GM12878 (cell line): Measurements from ENCODE around the gene C15orf39. TPM values are rescaled to one million over a fixed set of nuclear protein-coding genes. Genes with fewer than 3 reads are reported as not detected.
A peak's percentile ranks its signal among the peaks of the same experiment; 100 is the strongest.

ENCODE experiments used
- CBFB ChIP-seq: IDR thresholded peaks from 2 replicates; pipeline ENCODE4 v1.6.1; 2016; ENCODE audit warnings: antibody characterized with exemption, low read depth
- CREB1 ChIP-seq: IDR thresholded peaks from 2 replicates; pipeline ENCODE4 v1.6.1; 2012; ENCODE audit warnings: low read depth, mild to moderate bottlenecking, inconsistent platforms
- DPF2 ChIP-seq: fragments of 450-650 bp; IDR thresholded peaks from 2 replicates; pipeline ENCODE4 v1.6.1; 2017; ENCODE audit warnings: mild to moderate bottlenecking
- E4F1 ChIP-seq: fragments of 450-650 bp; IDR thresholded peaks from 2 replicates; pipeline ENCODE4 v1.6.1; 2018; ENCODE audit warnings: borderline replicate concordance, mild to moderate bottlenecking; ENCODE audit not compliant: partially characterized antibody
- EZH2 ChIP-seq: IDR thresholded peaks from 2 replicates; pipeline ENCODE4 v1.6.1; 2012; ENCODE audit warnings: low read depth, mild to moderate bottlenecking, control low read depth, inconsistent platforms, low read length, borderline replicate concordance; ENCODE audit not compliant: control insufficient read depth
- FOXK2 ChIP-seq: fragments of 450-650 bp; IDR thresholded peaks from 2 replicates; pipeline ENCODE4 v1.6.1; 2017; ENCODE audit warnings: mild to moderate bottlenecking, moderate library complexity
- FOXM1 ChIP-seq: IDR thresholded peaks from 2 replicates; pipeline ENCODE4 v1.6.1; 2012; ENCODE audit warnings: low read depth, mild to moderate bottlenecking, inconsistent platforms, low read length, moderate library complexity
- IKZF1 ChIP-seq: fragments of 450-650 bp; conservative IDR thresholded peaks from 2 replicates; pipeline ENCODE4 v1.6.1; 2017; ENCODE audit warnings: antibody characterized with exemption, mild to moderate bottlenecking
- SMAD5 ChIP-seq: IDR thresholded peaks from 2 replicates; pipeline ENCODE4 v1.6.1; 2016; ENCODE audit warnings: antibody characterized with exemption, low read depth
- STAT1 ChIP-seq: fragments of 450-650 bp; conservative IDR thresholded peaks from 2 replicates; pipeline ENCODE4 v1.6.1; 2014; ENCODE audit warnings: antibody characterized with exemption, mild to moderate bottlenecking
- TBL1XR1 ChIP-seq: IDR thresholded peaks from 2 replicates; pipeline ENCODE4 v1.6.1; 2012; ENCODE audit warnings: low read depth, low read length, improper control_type of control experiment
- YBX1 ChIP-seq: fragments of 450-650 bp; IDR thresholded peaks from 2 replicates; pipeline ENCODE4 v1.6.1; 2016; ENCODE audit warnings: antibody characterized with exemption
- YY1 ChIP-seq: IDR thresholded peaks from 2 replicates; pipeline ENCODE4 v1.6.1; 2011; ENCODE audit warnings: low read depth, mild to moderate bottlenecking, low read length
- ZNF24 ChIP-seq: fragments of 450-650 bp; IDR thresholded peaks from 2 replicates; pipeline ENCODE4 v1.6.1; 2017; ENCODE audit warnings: antibody characterized with exemption, mild to moderate bottlenecking
- ZNF622 ChIP-seq: fragments of 450-650 bp; IDR thresholded peaks from 2 replicates; pipeline ENCODE4 v1.6.1; 2017; ENCODE audit warnings: mild to moderate bottlenecking, inconsistent platforms
- ZSCAN29 ChIP-seq: fragments of 450-650 bp; IDR thresholded peaks from 2 replicates; pipeline ENCODE4 v1.6.1; 2017; ENCODE audit warnings: mild to moderate bottlenecking, moderate library complexity
- polyA plus RNA-seq, 11 experiments: library from polyadenylated mRNA; depleted of rRNA in 4 of 11; unstranded in 6 of 11; stranded (reverse) in 5 of 11; fragments of >200 nt; fragmentation: Nextera tagmentation in 4 of 11; fragmentation: Illumina TruSeq in 1 of 11; extraction: Ambion mirVana in 4 of 11; extraction: Trizol in 1 of 11; gene quantifications; 1 replicate in 1 of 11; 2 replicates in 10 of 11; pipeline versions ENCODE4 v1.2.1 to v1.2.3, GENCODE V29; 2011 to 2016; ENCODE audit warnings: inconsistent platforms in 2 of 11, missing spikeins in 2 of 11, low read depth in 1 of 11
- total RNA-seq, 4 experiments: library from RNA; depleted of rRNA in 3 of 4; stranded (reverse); fragments of >200 nt in 3 of 4; fragmentation: Illumina TruSeq in 1 of 4; extraction: Trizol in 1 of 4; gene quantifications; 2 replicates each; pipeline versions ENCODE4 v1.2.1 to v1.2.3, GENCODE V29; 2013 to 2021
- TF ChIP-seq, protein P1 (sequence below): fragments of 450-650 bp; IDR thresholded peaks from 2 replicates; pipeline ENCODE4 v1.6.1; 2016; ENCODE audit warnings: mild to moderate bottlenecking, moderate library complexity, borderline replicate concordance
- TF ChIP-seq, protein P2 (sequence below): IDR thresholded peaks from 2 replicates; pipeline ENCODE4 v1.6.1; 2012; ENCODE audit warnings: improper control_type of control experiment, low read depth, low read length; ENCODE audit not compliant: insufficient replicate concordance
- TF ChIP-seq, protein P3 (sequence below): IDR thresholded peaks from 2 replicates; pipeline ENCODE4 v1.6.1; 2011; ENCODE audit warnings: low read depth, low read length, improper control_type of control experiment, borderline replicate concordance

Gene C15orf39
- total and polyA plus RNA-seq, 10 of the 15 experiments (the other 5 are each of a cell fraction or from before 2014, with no cell fraction given): 2.3 to 139 (median 33.0) TPM

DNA sequence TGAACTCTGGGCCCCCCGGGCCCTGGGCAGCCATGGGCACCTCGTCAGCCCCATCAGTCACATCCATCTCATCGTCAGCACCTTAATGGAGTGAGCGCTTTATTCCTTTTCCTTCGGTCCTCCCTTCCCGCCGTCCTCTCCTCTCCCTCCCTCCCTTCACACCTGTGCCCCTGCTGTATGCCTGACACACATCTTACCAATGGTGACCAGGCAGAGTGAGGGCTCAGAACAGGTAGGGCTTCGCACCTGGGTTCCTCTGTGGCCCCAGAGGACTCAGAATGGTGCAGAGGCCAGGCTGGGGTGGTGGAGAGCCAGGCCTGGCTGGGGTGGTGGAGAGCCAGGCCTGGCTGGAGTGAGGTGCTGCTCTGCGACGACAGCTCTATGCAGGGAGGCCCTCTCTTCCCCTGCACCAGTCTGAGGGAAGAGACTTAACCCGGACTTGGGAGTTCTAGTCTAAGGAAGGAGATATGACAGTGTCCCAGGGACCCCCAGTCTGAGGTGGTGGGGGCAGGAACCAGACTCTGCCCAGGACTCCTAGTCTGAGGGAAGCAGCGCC, 11.6 kb downstream of the C15orf39 start (continued):
- no peak for TF ChIP-seq E4F1
- TF ChIP-seq ZNF622: no peak
- 0 out of 2 replicates have a peak, but pooled peaks have one; percentile 5 for TF ChIP-seq ZSCAN29
- TF ChIP-seq, protein P1, sequence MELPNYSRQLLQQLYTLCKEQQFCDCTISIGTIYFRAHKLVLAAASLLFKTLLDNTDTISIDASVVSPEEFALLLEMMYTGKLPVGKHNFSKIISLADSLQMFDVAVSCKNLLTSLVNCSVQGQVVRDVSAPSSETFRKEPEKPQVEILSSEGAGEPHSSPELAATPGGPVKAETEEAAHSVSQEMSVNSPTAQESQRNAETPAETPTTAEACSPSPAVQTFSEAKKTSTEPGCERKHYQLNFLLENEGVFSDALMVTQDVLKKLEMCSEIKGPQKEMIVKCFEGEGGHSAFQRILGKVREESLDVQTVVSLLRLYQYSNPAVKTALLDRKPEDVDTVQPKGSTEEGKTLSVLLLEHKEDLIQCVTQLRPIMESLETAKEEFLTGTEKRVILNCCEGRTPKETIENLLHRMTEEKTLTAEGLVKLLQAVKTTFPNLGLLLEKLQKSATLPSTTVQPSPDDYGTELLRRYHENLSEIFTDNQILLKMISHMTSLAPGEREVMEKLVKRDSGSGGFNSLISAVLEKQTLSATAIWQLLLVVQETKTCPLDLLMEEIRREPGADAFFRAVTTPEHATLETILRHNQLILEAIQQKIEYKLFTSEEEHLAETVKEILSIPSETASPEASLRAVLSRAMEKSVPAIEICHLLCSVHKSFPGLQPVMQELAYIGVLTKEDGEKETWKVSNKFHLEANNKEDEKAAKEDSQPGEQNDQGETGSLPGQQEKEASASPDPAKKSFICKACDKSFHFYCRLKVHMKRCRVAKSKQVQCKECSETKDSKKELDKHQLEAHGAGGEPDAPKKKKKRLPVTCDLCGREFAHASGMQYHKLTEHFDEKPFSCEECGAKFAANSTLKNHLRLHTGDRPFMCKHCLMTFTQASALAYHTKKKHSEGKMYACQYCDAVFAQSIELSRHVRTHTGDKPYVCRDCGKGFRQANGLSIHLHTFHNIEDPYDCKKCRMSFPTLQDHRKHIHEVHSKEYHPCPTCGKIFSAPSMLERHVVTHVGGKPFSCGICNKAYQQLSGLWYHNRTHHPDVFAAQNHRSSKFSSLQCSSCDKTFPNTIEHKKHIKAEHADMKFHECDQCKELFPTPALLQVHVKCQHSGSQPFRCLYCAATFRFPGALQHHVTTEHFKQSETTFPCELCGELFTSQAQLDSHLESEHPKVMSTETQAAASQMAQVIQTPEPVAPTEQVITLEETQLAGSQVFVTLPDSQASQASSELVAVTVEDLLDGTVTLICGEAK: no peak
- TF ChIP-seq, protein P2, sequence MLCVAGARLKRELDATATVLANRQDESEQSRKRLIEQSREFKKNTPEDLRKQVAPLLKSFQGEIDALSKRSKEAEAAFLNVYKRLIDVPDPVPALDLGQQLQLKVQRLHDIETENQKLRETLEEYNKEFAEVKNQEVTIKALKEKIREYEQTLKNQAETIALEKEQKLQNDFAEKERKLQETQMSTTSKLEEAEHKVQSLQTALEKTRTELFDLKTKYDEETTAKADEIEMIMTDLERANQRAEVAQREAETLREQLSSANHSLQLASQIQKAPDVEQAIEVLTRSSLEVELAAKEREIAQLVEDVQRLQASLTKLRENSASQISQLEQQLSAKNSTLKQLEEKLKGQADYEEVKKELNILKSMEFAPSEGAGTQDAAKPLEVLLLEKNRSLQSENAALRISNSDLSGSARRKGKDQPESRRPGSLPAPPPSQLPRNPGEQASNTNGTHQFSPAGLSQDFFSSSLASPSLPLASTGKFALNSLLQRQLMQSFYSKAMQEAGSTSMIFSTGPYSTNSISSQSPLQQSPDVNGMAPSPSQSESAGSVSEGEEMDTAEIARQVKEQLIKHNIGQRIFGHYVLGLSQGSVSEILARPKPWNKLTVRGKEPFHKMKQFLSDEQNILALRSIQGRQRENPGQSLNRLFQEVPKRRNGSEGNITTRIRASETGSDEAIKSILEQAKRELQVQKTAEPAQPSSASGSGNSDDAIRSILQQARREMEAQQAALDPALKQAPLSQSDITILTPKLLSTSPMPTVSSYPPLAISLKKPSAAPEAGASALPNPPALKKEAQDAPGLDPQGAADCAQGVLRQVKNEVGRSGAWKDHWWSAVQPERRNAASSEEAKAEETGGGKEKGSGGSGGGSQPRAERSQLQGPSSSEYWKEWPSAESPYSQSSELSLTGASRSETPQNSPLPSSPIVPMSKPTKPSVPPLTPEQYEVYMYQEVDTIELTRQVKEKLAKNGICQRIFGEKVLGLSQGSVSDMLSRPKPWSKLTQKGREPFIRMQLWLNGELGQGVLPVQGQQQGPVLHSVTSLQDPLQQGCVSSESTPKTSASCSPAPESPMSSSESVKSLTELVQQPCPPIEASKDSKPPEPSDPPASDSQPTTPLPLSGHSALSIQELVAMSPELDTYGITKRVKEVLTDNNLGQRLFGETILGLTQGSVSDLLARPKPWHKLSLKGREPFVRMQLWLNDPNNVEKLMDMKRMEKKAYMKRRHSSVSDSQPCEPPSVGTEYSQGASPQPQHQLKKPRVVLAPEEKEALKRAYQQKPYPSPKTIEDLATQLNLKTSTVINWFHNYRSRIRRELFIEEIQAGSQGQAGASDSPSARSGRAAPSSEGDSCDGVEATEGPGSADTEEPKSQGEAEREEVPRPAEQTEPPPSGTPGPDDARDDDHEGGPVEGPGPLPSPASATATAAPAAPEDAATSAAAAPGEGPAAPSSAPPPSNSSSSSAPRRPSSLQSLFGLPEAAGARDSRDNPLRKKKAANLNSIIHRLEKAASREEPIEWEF: no peak
- no peak for TF ChIP-seq IKZF1
- no peak for TF ChIP-seq STAT1
- no peak for TF ChIP-seq FOXM1
- no peak for TF ChIP-seq TBL1XR1
- TF ChIP-seq YBX1: no peak
- TF ChIP-seq YY1: no peak
- TF ChIP-seq FOXK2: no peak
- no peak for TF ChIP-seq CREB1
- TF ChIP-seq SMAD5: peak; percentile 39; the same call in 1 of the 2 replicates
- 0 out of 2 replicates have a peak, but pooled peaks have one; percentile 19 for TF ChIP-seq CBFB
- TF ChIP-seq EZH2: no peak
- TF ChIP-seq DPF2: no peak
- no peak for TF ChIP-seq ZNF24
- TF ChIP-seq, protein P3, sequence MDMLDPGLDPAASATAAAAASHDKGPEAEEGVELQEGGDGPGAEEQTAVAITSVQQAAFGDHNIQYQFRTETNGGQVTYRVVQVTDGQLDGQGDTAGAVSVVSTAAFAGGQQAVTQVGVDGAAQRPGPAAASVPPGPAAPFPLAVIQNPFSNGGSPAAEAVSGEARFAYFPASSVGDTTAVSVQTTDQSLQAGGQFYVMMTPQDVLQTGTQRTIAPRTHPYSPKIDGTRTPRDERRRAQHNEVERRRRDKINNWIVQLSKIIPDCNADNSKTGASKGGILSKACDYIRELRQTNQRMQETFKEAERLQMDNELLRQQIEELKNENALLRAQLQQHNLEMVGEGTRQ: no peak
